IMR-90 (cell line): ENCODE measurements around the gene ZNF273. TPM values are rescaled to one million over a fixed set of nuclear protein-coding genes. Genes with fewer than 3 reads are reported as not detected.

Experiments used
- ATAC-seq: fragments of 200-7000 bp; cut with Tn5 transposase; 2 replicates; pipeline ENCODE4 v1.9.1; 2020; ENCODE audit warnings: low read depth, mild to moderate bottlenecking, moderate library complexity
- BruUV-seq: library from RNA; stranded (reverse); fragments of 400-500 nt; replicated peaks from 2 replicates; lab custom pipeline; 2021; lab: Mats Ljungman, UMichigan
- CTCF ChIA-PET: fragments of 300-600 bp; formaldehyde crosslinking; extraction: SDS; loops from one replicate; lab custom pipeline; 2021; ENCODE audit warnings: antibody characterized with exemption; lab: Yijun Ruan, JAX
- POLR2A ChIA-PET: fragments of 300-600 bp; sonication (Branson Sonifier 250); formaldehyde crosslinking; loops from one replicate; lab custom pipeline; 2022; ENCODE audit warnings: antibody characterized with exemption; ENCODE audit not compliant: unreplicated experiment; lab: Charles Lee
- DNase-seq: peaks from one replicate; pipeline ENCODE4 v3.0.0; 2013
- H2AFZ ChIP-seq: replicated peaks from 2 replicates; pipeline ENCODE3; 2013; ENCODE audit warnings: low read length, mild to moderate bottlenecking; ENCODE audit not compliant: poor library complexity
- H2AK5ac ChIP-seq: 2 replicates; pipeline ENCODE4 v1.6.1; 2013; ENCODE audit warnings: low read depth, low read length, inconsistent platforms
- H2AK9ac ChIP-seq: replicated peaks from 2 replicates; pipeline ENCODE3; 2013; ENCODE audit warnings: mild to moderate bottlenecking, low read depth, low read length, moderate library complexity; ENCODE audit not compliant: poor library complexity
- H2BK120ac ChIP-seq: 2 replicates; pipeline ENCODE4 v1.6.1; 2013; ENCODE audit warnings: low read depth, low read length, inconsistent platforms
- H2BK15ac ChIP-seq: 3 replicates; pipeline ENCODE4 v1.6.1; 2013; ENCODE audit warnings: low read depth, low read length, inconsistent platforms
- H2BK20ac ChIP-seq: 2 replicates; pipeline ENCODE4 v1.6.1; 2013; ENCODE audit warnings: low read depth, mild to moderate bottlenecking, inconsistent platforms, low read length, moderate library complexity
- H2BK5ac ChIP-seq: 2 replicates; pipeline ENCODE4 v1.6.1; 2013; ENCODE audit warnings: mild to moderate bottlenecking, low read depth, low read length, inconsistent platforms; ENCODE audit not compliant: poor library complexity, severe bottlenecking
- H3K14ac ChIP-seq: replicated peaks from 2 replicates; pipeline ENCODE4 v1.6.1; 2013; ENCODE audit warnings: low read depth, low read length, inconsistent platforms
- H3K18ac ChIP-seq: 2 replicates; pipeline ENCODE4 v1.6.1; 2013; ENCODE audit warnings: low read depth, low read length, control low read depth
- H3K23ac ChIP-seq: 2 replicates; pipeline ENCODE4 v1.6.1; 2013; ENCODE audit warnings: low read depth, low read length, inconsistent platforms
- H3K27ac ChIP-seq: 2 replicates; pipeline ENCODE4 v1.5.1; 2013; ENCODE audit warnings: mild to moderate bottlenecking, control low read depth, low read length; ENCODE audit not compliant: insufficient read depth
- H3K27me3 ChIP-seq: 2 replicates; pipeline ENCODE4 v1.6.1; 2013; ENCODE audit warnings: low read length; ENCODE audit not compliant: control insufficient read depth, insufficient read depth
- H3K36me3 ChIP-seq: 2 replicates; pipeline ENCODE4 v1.6.1; 2013; ENCODE audit warnings: low read length, mixed read lengths; ENCODE audit not compliant: control insufficient read depth, insufficient read depth
- H3K4ac ChIP-seq: 2 replicates; pipeline ENCODE4 v1.6.1; 2013; ENCODE audit warnings: low read depth, low read length, inconsistent platforms
- H3K4me1 ChIP-seq: 2 replicates; pipeline ENCODE4 v1.6.1; 2013; ENCODE audit warnings: low read length, mixed read lengths; ENCODE audit not compliant: control insufficient read depth, insufficient read depth
- H3K4me2 ChIP-seq: 2 replicates; pipeline ENCODE4 v1.6.1; 2013; ENCODE audit warnings: low read depth, mild to moderate bottlenecking, control low read depth, low read length, moderate library complexity
- H3K4me3 ChIP-seq: 2 replicates; pipeline ENCODE4 v1.5.1; 2013; ENCODE audit warnings: low read depth, mild to moderate bottlenecking, control low read depth, low read length, moderate library complexity; ENCODE audit not compliant: insufficient read depth
- H3K56ac ChIP-seq: 2 replicates; pipeline ENCODE4 v1.6.1; 2013; ENCODE audit warnings: low read length, inconsistent platforms; ENCODE audit not compliant: insufficient read depth; ENCODE audit errors: extremely low read depth
- H3K79me1 ChIP-seq, 2 experiments: 2 replicates each; pipeline ENCODE4 v1.6.1; 2013; ENCODE audit warnings: low read length in 2 of 2, inconsistent platforms in 1 of 2, low read depth in 1 of 2
- H3K9ac ChIP-seq: 2 replicates; pipeline ENCODE4 v1.6.1; 2013; ENCODE audit warnings: low read depth, low read length, control low read depth
- H3K9me1 ChIP-seq: 2 replicates; pipeline ENCODE4 v1.6.1; 2013; ENCODE audit warnings: low read length, inconsistent platforms; ENCODE audit not compliant: insufficient read depth
- H3K9me3 ChIP-seq: 2 replicates; pipeline ENCODE4 v1.6.1; 2013; ENCODE audit warnings: low read length; ENCODE audit not compliant: control insufficient read depth, insufficient read depth
- H4K20me1 ChIP-seq: 2 replicates; pipeline ENCODE4 v1.6.1; 2013; ENCODE audit warnings: low read length, inconsistent platforms; ENCODE audit not compliant: insufficient read depth
- H4K5ac ChIP-seq: 2 replicates; pipeline ENCODE4 v1.6.1; 2013; ENCODE audit warnings: mild to moderate bottlenecking, low read depth, low read length, control low read depth
- H4K8ac ChIP-seq, 2 experiments: 2 replicates each; pipeline ENCODE4 v1.6.1; 2013; ENCODE audit warnings: low read depth in 2 of 2, low read length in 2 of 2, control low read depth in 1 of 2, inconsistent platforms in 1 of 2
- H4K91ac ChIP-seq: 2 replicates; pipeline ENCODE4 v1.6.1; 2013; ENCODE audit warnings: low read depth, low read length, inconsistent platforms; ENCODE audit not compliant: insufficient read depth
- POLR2A ChIP-seq: IDR thresholded peaks from 2 replicates; pipeline ENCODE4 v1.6.1; 2012; ENCODE audit warnings: mild to moderate bottlenecking, low read depth, low read length
- WGBS, 2 experiments: methylation state at CpG; one replicate each; pipeline versions ENCODE4 v1.1.5 to v1.1.7; 2013; ENCODE audit warnings: missing lambda C conversion rate in 2 of 2; ENCODE audit not compliant: insufficient read length in 1 of 2; ENCODE audit errors: extremely low coverage in 2 of 2; 5-methylcytosine and 5-hydroxymethylcytosine counted together
- dilution Hi-C: fragments of 300-500 bp; cut with HindIII; formaldehyde crosslinking; loops from one replicate; pipeline ENCODE4 v1.14.3; 2018; ENCODE audit warnings: low sequenced_read_pairs; ENCODE audit not compliant: unreplicated experiment
- in situ Hi-C: fragments of 300-500 bp; cut with MboI; formaldehyde crosslinking; loops from 3 replicates; pipeline ENCODE4 v1.14.3; 2019; ENCODE audit warnings: low sequenced_read_pairs, inconsistent platforms, mixed read lengths
- intact Hi-C: fragments of 100-400 bp; cut with micrococcal nuclease; formaldehyde crosslinking; loops from 2 replicates; pipeline ENCODE4 v1.10.0; 2022
- polyA plus RNA-seq, 3 experiments: library from polyadenylated mRNA; depleted of rRNA; stranded (reverse); fragments of >200 nt; gene quantifications; 2 replicates each; pipeline ENCODE4 v1.2.3, GENCODE V29; 2012; ENCODE audit warnings: low replicate concordance in 1 of 3
- total RNA-seq: library from RNA; depleted of rRNA; stranded (reverse); fragments of >200 nt; gene quantifications from 2 replicates; pipeline ENCODE4 v1.2.3, GENCODE V29; 2012
- TF ChIP-seq, protein P1 (sequence below): conservative IDR thresholded peaks from 2 replicates; pipeline ENCODE4 v1.5.1; 2012; ENCODE audit warnings: mild to moderate bottlenecking, low read depth, low read length, improper control_type of control experiment

The ZNF273 gene
- total and polyA plus RNA-seq, 2 of the 4 experiments (the other 2 are of a cell fraction), result 1.5 to 2.7 TPM

DNA sequence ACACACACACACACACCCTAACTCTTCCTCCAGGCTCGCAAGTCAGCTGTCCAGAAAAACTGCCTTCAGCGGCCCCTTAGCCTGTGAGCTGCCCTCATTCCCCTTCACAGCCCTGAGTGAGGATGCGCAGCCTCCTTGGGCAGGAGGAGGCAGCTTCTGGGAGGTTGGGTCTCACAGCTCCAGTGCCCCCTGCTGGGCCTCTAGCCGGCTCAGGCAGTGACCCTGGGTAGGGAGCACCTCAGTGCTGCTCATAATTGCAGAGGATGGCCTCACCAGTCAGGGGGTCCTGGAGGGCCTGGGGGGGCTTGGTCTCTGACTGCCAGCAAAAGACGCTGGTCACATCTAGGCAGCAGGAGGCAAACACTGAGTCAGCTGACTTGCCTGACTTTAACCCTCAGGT, 43.7 kb downstream of the ZNF273 start:
- Histone ChIP-seq H2BK5ac (no peak overlapping the region), H3K4ac (no peak overlapping the region), H3K36me3 (no peaks in the 10 kb centered on the region), H2BK20ac (no peak overlapping the region), H2AFZ (no peak overlapping the region), H3K9me1 (no peaks in the 10 kb centered on the region), H3K23ac (no peak overlapping the region), H3K9ac (no peak overlapping the region), H3K14ac (no peak overlapping the region), H4K5ac (no peak overlapping the region), H3K56ac (no peak overlapping the region), H3K4me1 (no peaks in the 10 kb centered on the region), H4K8ac (no peak overlapping the region), H2BK15ac (no peak overlapping the region), H3K79me1 (no peaks in the 10 kb centered on the region), H2AK9ac (no peak overlapping the region), H3K18ac (no peak overlapping the region), H4K20me1 (no peaks in the 10 kb centered on the region), H2BK120ac (no peak overlapping the region), H3K27ac (no peak overlapping the region), H4K91ac (no peak overlapping the region), H3K9me3 (peaks cover 3% of the 10 kb centered on the region; the same call in 1 of the 2 replicates), H3K4me3 (no peak overlapping the region), H2AK5ac (no peak overlapping the region), H3K27me3 (peaks cover 29% of the 10 kb centered on the region), H3K4me2 (no peak overlapping the region)
- intact Hi-C loops (no loop called here), dilution Hi-C loops (no loop called here), in situ Hi-C loops (no loop called here)
- no CpG with 5 or more reads among the region's 5 CpGs for WGBS, 2 experiments
- ChIA-PET POLR2A (no interaction called here), CTCF (interaction anchor here (0.6 kb wide), 1 partner anchor 360 kb away, joined by 3 read pairs; no protein-coding TSS in a partner anchor)
- no TSS peak for BruUV-seq
- DNase-seq (peak; percentile 1), ATAC-seq (peak; percentile 22; the same call in 1 of the 2 replicates)
- TF ChIP-seq POLR2A, result no peak
- TF ChIP-seq, protein P1, sequence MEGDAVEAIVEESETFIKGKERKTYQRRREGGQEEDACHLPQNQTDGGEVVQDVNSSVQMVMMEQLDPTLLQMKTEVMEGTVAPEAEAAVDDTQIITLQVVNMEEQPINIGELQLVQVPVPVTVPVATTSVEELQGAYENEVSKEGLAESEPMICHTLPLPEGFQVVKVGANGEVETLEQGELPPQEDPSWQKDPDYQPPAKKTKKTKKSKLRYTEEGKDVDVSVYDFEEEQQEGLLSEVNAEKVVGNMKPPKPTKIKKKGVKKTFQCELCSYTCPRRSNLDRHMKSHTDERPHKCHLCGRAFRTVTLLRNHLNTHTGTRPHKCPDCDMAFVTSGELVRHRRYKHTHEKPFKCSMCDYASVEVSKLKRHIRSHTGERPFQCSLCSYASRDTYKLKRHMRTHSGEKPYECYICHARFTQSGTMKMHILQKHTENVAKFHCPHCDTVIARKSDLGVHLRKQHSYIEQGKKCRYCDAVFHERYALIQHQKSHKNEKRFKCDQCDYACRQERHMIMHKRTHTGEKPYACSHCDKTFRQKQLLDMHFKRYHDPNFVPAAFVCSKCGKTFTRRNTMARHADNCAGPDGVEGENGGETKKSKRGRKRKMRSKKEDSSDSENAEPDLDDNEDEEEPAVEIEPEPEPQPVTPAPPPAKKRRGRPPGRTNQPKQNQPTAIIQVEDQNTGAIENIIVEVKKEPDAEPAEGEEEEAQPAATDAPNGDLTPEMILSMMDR, result 0 out of 2 replicates have a peak, but pooled peaks have one; percentile 16
